A549 (cell line): Measurements from ENCODE around the gene NFIX. TPM values are rescaled to one million over a fixed set of nuclear protein-coding genes. Genes with fewer than 3 reads are reported as not detected.

ENCODE experiments used
- ATAC-seq, 2 experiments: fragments of 200-7000 bp in 1 of 2; fragments of >200 bp in 1 of 2; cut with Nextera tagmentation in 1 of 2; cut with Tn5 transposase in 1 of 2; 3 replicates each; pipeline versions ENCODE4 v1.8.0 to v1.9.1; 2018 to 2020; ENCODE audit warnings: mild to moderate bottlenecking in 1 of 2, moderate library complexity in 1 of 2
- CTCF ChIA-PET: fragments of 300-600 bp; sonication (Branson Sonifier 250); formaldehyde crosslinking; extraction: SDS; loops from one replicate; lab custom pipeline; 2021; ENCODE audit warnings: antibody characterized with exemption, inconsistent platforms; lab: Yijun Ruan, JAX
- POLR2A ChIA-PET: fragments of 350-600 bp; formaldehyde crosslinking; extraction: SDS; loops from one replicate; lab custom pipeline; 2021; ENCODE audit warnings: antibody characterized with exemption, inconsistent platforms; lab: Yijun Ruan, JAX
- DNase-seq, 2 experiments: peaks; one replicate each; pipeline versions ENCODE4 v3.0.0 to v3.0.0-alpha.2; 2011 to 2016; ENCODE audit warnings: low read depth in 1 of 2, low spot score in 1 of 2
- FAIRE-seq: peaks from 2 replicates; lab custom pipeline; 2011; peaks lifted over from hg19 to GRCh38; lab: Jason Lieb, UNC
- H3K27ac ChIP-seq, 2 experiments: fragments of >200 bp; sonication (Bioruptor Twin); formaldehyde crosslinking; 3 replicates each; pipeline ENCODE4 v1.5.1; 2016 to 2017
- H3K4me1 ChIP-seq: fragments of >200 bp; sonication (Bioruptor Twin); formaldehyde crosslinking; 3 replicates; pipeline ENCODE4 v1.6.1; 2016
- H3K4me2 ChIP-seq: fragments of >200 bp; sonication (Bioruptor Twin); formaldehyde crosslinking; 3 replicates; pipeline ENCODE4 v1.6.1; 2016
- H3K4me3 ChIP-seq: fragments of >200 bp; sonication (Bioruptor Twin); formaldehyde crosslinking; 3 replicates; pipeline ENCODE4 v1.5.1; 2016
- H3K9me3 ChIP-seq: fragments of >200 bp; sonication (Bioruptor Twin); formaldehyde crosslinking; 3 replicates; pipeline ENCODE4 v1.6.1; 2016
- BHLHE40 ChIP-seq: IDR thresholded peaks from 2 replicates; pipeline ENCODE4 v1.6.1; 2012; ENCODE audit warnings: low read depth, low read length, inconsistent platforms
- CBX8 ChIP-seq: fragments of 200-600 bp; sonication (generic); IDR thresholded peaks from 2 replicates; pipeline ENCODE4 v1.6.1; 2016
- EHF ChIP-seq: fragments of 250-450 bp; sonication (Bioruptor Pico); IDR thresholded peaks from 2 replicates; pipeline ENCODE4 v1.5.0; 2020; ENCODE audit warnings: mild to moderate bottlenecking
- FOSB ChIP-seq: fragments of 250-450 bp; sonication (Bioruptor Pico); IDR thresholded peaks from 2 replicates; pipeline ENCODE4 v1.5.0; 2020; ENCODE audit warnings: mild to moderate bottlenecking, moderate library complexity
- GATA3 ChIP-seq: IDR thresholded peaks from 2 replicates; pipeline ENCODE4 v1.6.1; 2012; ENCODE audit warnings: borderline replicate concordance
- HES2 ChIP-seq: fragments of >200 bp; sonication (Bioruptor Twin); formaldehyde crosslinking; IDR thresholded peaks from 2 replicates; pipeline ENCODE4 v1.6.1; 2016
- HEYL ChIP-seq: fragments of 250-450 bp; sonication (Bioruptor Pico); IDR thresholded peaks from 2 replicates; pipeline ENCODE4 v1.8.0; 2021; ENCODE audit warnings: mild to moderate bottlenecking, moderate library complexity
- JUN ChIP-seq, 2 experiments: fragments of >200 bp; sonication (Bioruptor Twin); formaldehyde crosslinking; IDR thresholded peaks; 2 replicates in 1 of 2; 3 replicates in 1 of 2; pipeline ENCODE4 v1.6.1; 2016 to 2017
- KDM1A ChIP-seq: fragments of 200-600 bp; sonication (generic); IDR thresholded peaks from 2 replicates; pipeline ENCODE4 v1.6.1; 2016; ENCODE audit warnings: low read depth, mild to moderate bottlenecking
- MYC ChIP-seq: IDR thresholded peaks from 2 replicates; pipeline ENCODE4 v1.6.1; 2012; ENCODE audit warnings: mild to moderate bottlenecking, inconsistent platforms, low read length, improper control_type of control experiment, borderline replicate concordance
- POLR2AphosphoS2 ChIP-seq: conservative IDR thresholded peaks from 2 replicates; pipeline ENCODE4 v1.6.1; 2012; ENCODE audit warnings: low read length, improper control_type of control experiment, inconsistent platforms
- RAD21 ChIP-seq, 2 experiments: fragments of >200 bp in 1 of 2; sonication (Bioruptor Twin) in 1 of 2; formaldehyde crosslinking in 1 of 2; IDR thresholded peaks in 1 of 2; conservative IDR thresholded peaks in 1 of 2; 2 replicates in 1 of 2; 3 replicates in 1 of 2; pipeline ENCODE4 v1.6.1; 2012 to 2018; ENCODE audit warnings: inconsistent platforms in 1 of 2
- RCOR1 ChIP-seq: fragments of 150-350 bp; IDR thresholded peaks from 2 replicates; pipeline ENCODE4 v1.6.1; 2014; ENCODE audit warnings: antibody characterized with exemption, low read length, low read depth
- RNF2 ChIP-seq: fragments of 200-600 bp; sonication (generic); IDR thresholded peaks from 2 replicates; pipeline ENCODE4 v1.6.1; 2016; ENCODE audit warnings: low read depth, mild to moderate bottlenecking, antibody characterized with exemption, moderate library complexity, borderline replicate concordance
- SMC3 ChIP-seq: fragments of >200 bp; sonication (Bioruptor Twin); formaldehyde crosslinking; IDR thresholded peaks from 3 replicates; pipeline ENCODE4 v1.6.1; 2018; ENCODE audit warnings: inconsistent platforms
- USF2 ChIP-seq: fragments of 450-650 bp; IDR thresholded peaks from 2 replicates; pipeline ENCODE4 v1.6.1; 2014; ENCODE audit warnings: antibody characterized with exemption
- ZC3H11A ChIP-seq: fragments of 450-650 bp; IDR thresholded peaks from 2 replicates; pipeline ENCODE4 v1.6.1; 2014; ENCODE audit warnings: antibody characterized with exemption, mild to moderate bottlenecking
- ZSCAN20 ChIP-seq: fragments of 250-450 bp; sonication (Bioruptor Pico); IDR thresholded peaks from 2 replicates; pipeline ENCODE4 v1.8.0; 2022; ENCODE audit warnings: mild to moderate bottlenecking, moderate library complexity
- WGBS: methylation state at CpG from one replicate; pipeline ENCODE4 v1.1.6; 2017; ENCODE audit errors: missing lambda C conversion rate; 5-methylcytosine and 5-hydroxymethylcytosine counted together
- polyA plus RNA-seq, 4 experiments: library from polyadenylated mRNA; depleted of rRNA in 3 of 4; stranded (reverse); fragments of >200 nt; fragmentation: RNase III in 1 of 4; extraction: RNeasy Plus Mini Kit Qiagen cat#74134 plus additional on column Dnase treatment in 1 of 4; gene quantifications; 2 replicates in 3 of 4; 3 replicates in 1 of 4; pipeline ENCODE4 v1.2.3, GENCODE V29; 2011 to 2017
- TF ChIP-seq, protein P1 (sequence below): IDR thresholded peaks from 2 replicates; pipeline ENCODE4 v1.6.1; 2012

Gene NFIX
- polyA plus RNA-seq, 2 of the 4 experiments (the other 2 are of a cell fraction) = 0.52 to 3.0 TPM

DNA sequence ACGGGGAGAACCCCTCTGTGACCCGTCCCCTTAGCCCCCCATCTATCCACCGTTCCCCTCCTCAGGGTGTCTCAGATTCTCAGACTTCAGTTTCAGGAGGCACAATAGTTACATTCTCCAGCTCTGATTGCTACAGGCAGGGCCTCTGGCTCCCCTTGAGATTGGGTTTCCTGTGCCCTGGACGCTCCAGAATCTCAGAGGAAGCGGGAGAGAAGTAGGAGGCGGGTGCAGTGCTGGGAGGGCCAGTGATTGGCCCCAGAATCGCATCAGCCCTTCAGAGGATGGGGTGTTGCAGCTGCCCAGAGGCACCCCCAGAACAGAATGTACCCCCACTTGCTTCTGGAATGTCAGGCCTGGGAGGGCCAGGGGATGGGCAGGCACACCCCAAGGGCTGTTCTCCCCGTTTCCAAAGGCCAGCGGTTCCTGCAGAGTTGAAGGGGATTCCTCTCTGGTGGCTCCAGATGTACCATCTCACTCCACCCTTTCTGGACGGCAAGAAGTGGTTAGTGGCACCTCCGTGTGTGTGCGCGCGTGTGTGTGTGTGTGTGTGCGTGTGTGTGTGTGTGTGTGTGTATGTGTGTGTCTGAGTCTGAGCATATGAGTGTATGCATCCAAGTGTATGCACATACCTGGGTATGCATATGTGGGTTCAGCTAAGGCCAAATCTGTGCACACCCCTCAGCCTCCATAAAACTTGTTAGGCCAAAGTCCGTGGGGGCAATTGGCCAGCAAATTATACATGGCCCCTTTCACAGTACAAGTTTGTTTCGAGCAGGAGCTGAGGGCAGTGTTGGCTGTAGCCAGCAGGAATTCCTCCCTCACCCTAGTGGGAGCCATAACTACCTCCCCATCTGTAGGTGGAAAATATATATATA is 71.9 kb downstream of the NFIX start (continued):
- TF ChIP-seq USF2 = no peak
- no peak for TF ChIP-seq FOSB (CRISPR knock-in tag)
- TF ChIP-seq, all 56 proteins: peak for 0

GRCh38 chr19:13068085-13068846 is 73.0 kb downstream of the NFIX start:
- POLR2A ChIA-PET = no interaction called here

DNA sequence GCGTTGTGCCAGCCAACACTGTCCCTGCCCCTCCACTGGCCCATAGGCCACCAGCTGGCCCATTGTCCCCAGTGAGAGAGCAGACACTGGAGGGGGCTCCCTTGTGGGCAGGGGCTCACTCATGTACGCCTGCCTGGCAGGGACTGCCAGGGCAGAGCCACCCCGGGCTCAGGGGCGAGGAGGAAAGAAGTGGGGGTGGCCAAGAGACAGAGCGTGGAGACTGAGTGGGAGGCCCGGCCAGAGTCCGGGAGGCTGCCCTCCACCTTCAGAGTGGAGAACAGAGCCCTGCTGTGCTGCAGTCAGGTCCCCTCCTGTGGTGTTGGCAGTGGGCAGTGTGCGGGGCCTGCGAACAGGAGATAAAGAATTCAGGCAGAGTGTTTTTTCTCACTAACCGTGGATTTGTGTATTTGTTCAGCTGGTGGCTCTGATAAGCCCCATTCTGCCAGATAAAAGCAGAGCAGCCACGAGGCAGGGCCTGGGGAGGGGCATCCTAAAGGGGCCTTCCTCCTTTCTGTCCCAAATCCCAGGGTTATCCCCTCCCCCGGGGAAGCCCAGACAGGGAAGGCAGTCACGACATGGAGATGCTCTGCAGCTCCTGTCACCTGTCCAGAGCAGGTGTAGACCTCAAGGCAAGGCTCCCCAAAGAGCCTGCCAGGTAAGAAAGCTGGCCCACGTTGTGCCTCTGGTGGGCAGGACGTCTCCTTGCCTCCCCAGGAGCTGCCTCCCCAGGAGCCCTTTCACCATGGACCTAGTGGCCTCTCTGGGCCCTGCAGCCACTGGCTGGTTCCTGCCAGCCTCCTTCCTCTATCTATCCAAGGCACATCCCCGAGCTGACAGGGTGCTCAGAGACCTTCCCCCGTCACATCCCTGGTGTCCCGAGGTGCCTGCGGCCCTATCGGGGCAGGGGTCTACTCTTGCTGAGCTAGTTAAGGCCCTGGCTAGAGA is 74.4 kb downstream of the NFIX start:
- no peak for DNase-seq
- no peak for FAIRE-seq
- ChIA-PET CTCF (interaction anchor here (1.0 to 6.4 kb wide), 10 partner anchors 8 to 104 kb away, joined by 3 to 40 read pairs (median 6); no protein-coding TSS in a partner anchor), POLR2A (no interaction called here)
- peak; percentile 44 to 72; a peak in 5 of 6 replicates for ATAC-seq
- Histone ChIP-seq H3K4me3 (no peak overlapping the region), H3K4me1 (no peaks in the 10 kb centered on the region), H3K9me3 (no peaks in the 10 kb centered on the region), H3K27ac (no peak overlapping the region), H3K4me2 (no peak overlapping the region)
- no peak for TF ChIP-seq ZC3H11A
- no peak for TF ChIP-seq CBX8
- TF ChIP-seq EHF (CRISPR knock-in tag) = no peak
- TF ChIP-seq JUN (IDR thresholded peaks at IDR 0.05) = no peak
- 64% methylated on average over 12 of the region's 20 CpGs for WGBS

More at GRCh38 chr19:13068085-13068846, 73.0 kb downstream of the NFIX start:
- no peak for DNase-seq
- Histone ChIP-seq H3K27ac (no peak overlapping the region), H3K4me1 (no peaks in the 10 kb centered on the region), H3K4me3 (no peak overlapping the region), H3K9me3 (no peaks in the 10 kb centered on the region), H3K4me2 (no peak overlapping the region)
- FAIRE-seq = no peak
- CTCF ChIA-PET = interaction anchor here (0.6 to 6.4 kb wide), 9 partner anchors 7 to 104 kb away, joined by 3 to 40 read pairs (median 8); no protein-coding TSS in a partner anchor
- 63% methylated on average over 2 of the region's 6 CpGs for WGBS
- TF ChIP-seq RCOR1 (no peak), RNF2 (no peak), HES2 (no peak), BHLHE40 (no peak), ZSCAN20 (CRISPR knock-in tag) (no peak), RAD21 (conservative IDR thresholded peaks at IDR 0.05 in 1 of 2, IDR thresholded peaks at IDR 0.05 in 1 of 2) (no peak), ZC3H11A (no peak), KDM1A (no peak), CBX8 (no peak), GATA3 (no peak), SMC3 (no peak), MYC (no peak), HEYL (no peak), POLR2AphosphoS2 (no peak)
- TF ChIP-seq, protein P1, sequence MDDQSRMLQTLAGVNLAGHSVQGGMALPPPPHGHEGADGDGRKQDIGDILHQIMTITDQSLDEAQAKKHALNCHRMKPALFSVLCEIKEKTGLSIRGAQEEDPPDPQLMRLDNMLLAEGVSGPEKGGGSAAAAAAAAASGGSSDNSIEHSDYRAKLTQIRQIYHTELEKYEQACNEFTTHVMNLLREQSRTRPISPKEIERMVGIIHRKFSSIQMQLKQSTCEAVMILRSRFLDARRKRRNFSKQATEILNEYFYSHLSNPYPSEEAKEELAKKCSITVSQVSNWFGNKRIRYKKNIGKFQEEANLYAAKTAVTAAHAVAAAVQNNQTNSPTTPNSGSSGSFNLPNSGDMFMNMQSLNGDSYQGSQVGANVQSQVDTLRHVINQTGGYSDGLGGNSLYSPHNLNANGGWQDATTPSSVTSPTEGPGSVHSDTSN = no peak
- ATAC-seq = no peak
